ENCODE results near the gene EPB41L2. TPM values are rescaled to one million over a fixed set of nuclear protein-coding genes. Genes with fewer than 3 reads are reported as not detected.

Gene EPB41L2
- total RNA-seq, 1 experiment from 2014 or later, result 91.7 TPM

DNA sequence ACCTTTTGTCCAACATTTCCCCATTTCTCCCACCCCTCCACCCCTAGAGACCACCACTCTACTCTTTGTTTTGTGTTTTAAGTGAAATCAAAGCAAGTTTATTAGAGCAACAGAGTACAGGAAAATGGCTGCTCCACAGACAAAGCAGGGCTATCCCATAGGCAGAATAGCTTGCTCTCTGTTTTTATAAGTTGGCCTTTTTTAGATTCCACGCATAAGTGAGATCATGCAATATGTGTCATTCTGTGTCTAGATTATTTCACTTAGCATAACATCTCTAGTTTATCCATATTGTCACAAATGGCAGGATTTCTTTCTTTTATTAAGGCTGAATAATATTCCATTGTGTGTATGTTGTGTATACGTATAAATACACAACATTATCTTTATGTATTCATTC is 266.0 kb downstream of the EPB41L2 start:
- no peak for DNase-seq
- CTCF ChIA-PET, result no interaction called here
- Histone ChIP-seq H3K27me3 (replicated peaks; ENCODE audit: control insufficient read depth, insufficient read depth, low read length) (no peaks in the 10 kb centered on the region), H3K9me3 (peaks cover 10% of the 10 kb centered on the region; the same call in 1 of the 2 replicates), H3K4me1 (no peaks in the 10 kb centered on the region), H3K36me3 (ENCODE audit: control insufficient read depth, insufficient read depth, low read length) (no peaks in the 10 kb centered on the region), H3K4me3 (ENCODE audit: low read depth, low read length) (no peak overlapping the region)
- Mint-ChIP-seq H3K4me1 (ENCODE audit: low read depth, unreplicated experiment) (no peaks in the 10 kb centered on the region), H3K27ac (ENCODE audit: unreplicated experiment) (no peak overlapping the region), H3K27me3 (ENCODE audit: insufficient read depth, unreplicated experiment) (no peaks in the 10 kb centered on the region), H3K9me3 (ENCODE audit: unreplicated experiment) (peaks cover 13% of the 10 kb centered on the region), H3K4me3 (ENCODE audit: unreplicated experiment) (no peak overlapping the region), H3K36me3 (ENCODE audit: insufficient read depth, unreplicated experiment) (no peaks in the 10 kb centered on the region)
- POLR2A ChIA-PET, result no interaction called here
- BruUV-seq (replicated peaks), result no TSS peak
- intact Hi-C loops (cut with micrococcal nuclease; ENCODE audit: unreplicated experiment), result no loop called here
- TF ChIP-seq, protein P1, sequence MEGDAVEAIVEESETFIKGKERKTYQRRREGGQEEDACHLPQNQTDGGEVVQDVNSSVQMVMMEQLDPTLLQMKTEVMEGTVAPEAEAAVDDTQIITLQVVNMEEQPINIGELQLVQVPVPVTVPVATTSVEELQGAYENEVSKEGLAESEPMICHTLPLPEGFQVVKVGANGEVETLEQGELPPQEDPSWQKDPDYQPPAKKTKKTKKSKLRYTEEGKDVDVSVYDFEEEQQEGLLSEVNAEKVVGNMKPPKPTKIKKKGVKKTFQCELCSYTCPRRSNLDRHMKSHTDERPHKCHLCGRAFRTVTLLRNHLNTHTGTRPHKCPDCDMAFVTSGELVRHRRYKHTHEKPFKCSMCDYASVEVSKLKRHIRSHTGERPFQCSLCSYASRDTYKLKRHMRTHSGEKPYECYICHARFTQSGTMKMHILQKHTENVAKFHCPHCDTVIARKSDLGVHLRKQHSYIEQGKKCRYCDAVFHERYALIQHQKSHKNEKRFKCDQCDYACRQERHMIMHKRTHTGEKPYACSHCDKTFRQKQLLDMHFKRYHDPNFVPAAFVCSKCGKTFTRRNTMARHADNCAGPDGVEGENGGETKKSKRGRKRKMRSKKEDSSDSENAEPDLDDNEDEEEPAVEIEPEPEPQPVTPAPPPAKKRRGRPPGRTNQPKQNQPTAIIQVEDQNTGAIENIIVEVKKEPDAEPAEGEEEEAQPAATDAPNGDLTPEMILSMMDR (IDR thresholded peaks at IDR 0.05; ENCODE audit: insufficient read depth in 1 of 2, low read depth in 1 of 2, low read length in 1 of 2, severe bottlenecking in 1 of 2, unreplicated experiment in 1 of 2), result no peak

DNA sequence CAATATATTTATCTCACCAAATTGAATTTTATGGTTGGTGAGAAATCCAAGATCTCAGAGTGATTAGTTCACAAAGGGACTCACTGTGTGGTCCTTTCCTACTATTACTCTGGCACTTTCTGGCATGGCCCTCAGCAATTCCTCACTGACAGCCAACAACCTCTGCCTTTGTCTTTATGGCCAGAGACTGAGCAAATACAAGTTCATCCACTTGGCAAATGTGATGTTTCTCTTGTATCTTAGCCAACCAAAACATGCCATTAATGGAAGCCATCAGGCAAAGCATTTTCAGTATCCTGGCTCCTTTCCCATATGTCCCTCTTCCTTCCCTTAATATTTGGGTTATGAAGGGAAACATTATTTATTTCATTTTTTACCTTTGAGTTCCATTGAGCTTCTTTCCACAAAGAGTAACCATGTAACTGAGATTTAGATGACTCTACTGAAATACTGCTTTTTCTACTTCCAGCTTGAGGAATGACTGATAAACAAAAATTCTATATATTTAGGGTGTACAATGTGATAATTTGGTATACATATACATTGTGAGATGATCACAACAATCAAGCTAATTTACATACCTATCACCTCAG is 266.6 kb downstream of the EPB41L2 start:
- no peak overlapping the region for H3K4me3 ChIP-seq (ENCODE audit: low read depth, low read length)
- H3K9me3 Mint-ChIP-seq (ENCODE audit: unreplicated experiment), result peaks cover 13% of the 10 kb centered on the region
- no peaks in the 10 kb centered on the region for H3K36me3 ChIP-seq (ENCODE audit: control insufficient read depth, insufficient read depth, low read length)
- intact Hi-C loops (cut with micrococcal nuclease; ENCODE audit: unreplicated experiment), result no loop called here
- no TSS peak for BruUV-seq (replicated peaks)
- POLR2A ChIA-PET, result no interaction called here
- H3K36me3 Mint-ChIP-seq (ENCODE audit: insufficient read depth, unreplicated experiment), result no peaks in the 10 kb centered on the region
- H3K4me3 Mint-ChIP-seq (ENCODE audit: unreplicated experiment), result no peak overlapping the region
- no peaks in the 10 kb centered on the region for H3K27me3 Mint-ChIP-seq (ENCODE audit: insufficient read depth, unreplicated experiment)
- H3K27me3 ChIP-seq (replicated peaks; ENCODE audit: control insufficient read depth, insufficient read depth, low read length), result no peaks in the 10 kb centered on the region
- no peak for DNase-seq
- TF ChIP-seq, protein P1 (IDR thresholded peaks at IDR 0.05; ENCODE audit: insufficient read depth in 1 of 2, low read depth in 1 of 2, low read length in 1 of 2, severe bottlenecking in 1 of 2, unreplicated experiment in 1 of 2), result no peak
- no peaks in the 10 kb centered on the region for H3K4me1 Mint-ChIP-seq (ENCODE audit: low read depth, unreplicated experiment)
- peaks cover 10% of the 10 kb centered on the region; the same call in 1 of the 2 replicates for H3K9me3 ChIP-seq
- CTCF ChIA-PET, result no interaction called here
- H3K27ac Mint-ChIP-seq (ENCODE audit: unreplicated experiment), result no peak overlapping the region
- no peaks in the 10 kb centered on the region for H3K4me1 ChIP-seq

DNA sequence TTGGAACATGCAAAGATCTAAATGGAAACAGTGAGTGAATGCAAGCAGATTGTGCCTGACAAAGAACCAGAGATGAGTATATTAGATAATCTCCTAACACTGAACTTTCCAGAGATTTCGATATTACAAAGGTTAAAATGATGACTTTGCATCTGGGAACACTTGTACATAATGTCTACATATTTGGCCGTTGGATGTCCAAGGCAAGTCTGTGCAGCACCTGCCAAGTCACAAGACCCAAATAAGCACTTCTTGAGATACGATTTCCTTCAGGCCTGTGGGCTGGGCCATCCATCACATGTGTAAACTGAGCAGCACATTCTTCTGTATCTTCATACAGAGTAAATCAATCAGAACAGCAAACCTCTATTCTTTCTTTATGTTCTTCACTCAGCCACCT is 268.3 kb downstream of the EPB41L2 start:
- no TSS peak for BruUV-seq (replicated peaks)
- H3K4me1 ChIP-seq, result no peaks in the 10 kb centered on the region
- H3K36me3 Mint-ChIP-seq (ENCODE audit: insufficient read depth, unreplicated experiment), result no peaks in the 10 kb centered on the region
- H3K4me3 Mint-ChIP-seq (ENCODE audit: unreplicated experiment), result no peak overlapping the region
- H3K4me1 Mint-ChIP-seq (ENCODE audit: low read depth, unreplicated experiment), result no peaks in the 10 kb centered on the region
- no peak for DNase-seq
- H3K4me3 ChIP-seq (ENCODE audit: low read depth, low read length), result no peak overlapping the region
- no peaks in the 10 kb centered on the region for H3K36me3 ChIP-seq (ENCODE audit: control insufficient read depth, insufficient read depth, low read length)
- TF ChIP-seq, protein P1 (IDR thresholded peaks at IDR 0.05; ENCODE audit: insufficient read depth in 1 of 2, low read depth in 1 of 2, low read length in 1 of 2, severe bottlenecking in 1 of 2, unreplicated experiment in 1 of 2), result no peak
- no peaks in the 10 kb centered on the region for H3K27me3 Mint-ChIP-seq (ENCODE audit: insufficient read depth, unreplicated experiment)
- intact Hi-C loops (cut with micrococcal nuclease; ENCODE audit: unreplicated experiment), result no loop called here
- peaks cover 5% of the 10 kb centered on the region; the same call in 1 of the 2 replicates for H3K9me3 ChIP-seq
- H3K9me3 Mint-ChIP-seq (ENCODE audit: unreplicated experiment), result peaks cover 8% of the 10 kb centered on the region
- ChIA-PET POLR2A (no interaction called here), CTCF (no interaction called here)
- no peaks in the 10 kb centered on the region for H3K27me3 ChIP-seq (replicated peaks; ENCODE audit: control insufficient read depth, insufficient read depth, low read length)
- no peak overlapping the region for H3K27ac Mint-ChIP-seq (ENCODE audit: unreplicated experiment)

All from Caco-2 (cell line).